ENCODE data around the gene AAMP. TPM values are rescaled to one million over a fixed set of nuclear protein-coding genes. Genes with fewer than 3 reads are reported as not detected.

The AAMP gene
- total RNA-seq, 1 donor, result 104 TPM

GRCh38 chr2:218301176-218301819 lies 31.4 kb upstream of the AAMP start:
- peak; percentile 95 for TF ChIP-seq CTCF (IDR thresholded peaks at IDR 0.05; ENCODE audit: insufficient read depth, low read depth, low read length)
- DNase-seq (ENCODE audit: low read depth), result peak; percentile 84

GRCh38 chr2:218300141-218300540 lies 30.2 kb upstream of the AAMP start:
- no peak for TF ChIP-seq CTCF (IDR thresholded peaks at IDR 0.05; ENCODE audit: insufficient read depth, low read depth, low read length)
- no peak for DNase-seq (ENCODE audit: low read depth)
- H3K4me3 ChIP-seq (ENCODE audit: low read depth, low read length), result no peak overlapping the region

More at GRCh38 chr2:218301176-218301819, 31.4 kb upstream of the AAMP start:
- no peak overlapping the region for H3K4me3 ChIP-seq (ENCODE audit: low read depth, low read length)

- no peak for TF ChIP-seq CTCF (IDR thresholded peaks at IDR 0.05; ENCODE audit: insufficient read depth, low read depth, low read length)
- no peak for DNase-seq (ENCODE audit: low read depth)
- no peak overlapping the region for H3K4me3 ChIP-seq (ENCODE audit: low read depth, low read length)
Measured at GRCh38 chr2:218298314-218298875, 28.5 kb upstream of the AAMP start.

- H3K4me3 ChIP-seq (ENCODE audit: low read depth, low read length), result no peak overlapping the region
- DNase-seq (ENCODE audit: low read depth), result no peak
- TF ChIP-seq CTCF (IDR thresholded peaks at IDR 0.05; ENCODE audit: insufficient read depth, low read depth, low read length), result peak; percentile 2
Measured at GRCh38 chr2:218296847-218297246, 26.9 kb upstream of the AAMP start.

GRCh38 chr2:218296200-218296599 lies 26.3 kb upstream of the AAMP start:
- H3K4me3 ChIP-seq (ENCODE audit: low read depth, low read length), result no peak overlapping the region

GRCh38 chr2:218295029-218295428 lies 25.1 kb upstream of the AAMP start:
- DNase-seq (ENCODE audit: low read depth), result peak; percentile 64
- TF ChIP-seq CTCF (IDR thresholded peaks at IDR 0.05; ENCODE audit: insufficient read depth, low read depth, low read length), result no peak
- H3K4me3 ChIP-seq (ENCODE audit: low read depth, low read length), result no peak overlapping the region

More at GRCh38 chr2:218296200-218296599, 26.3 kb upstream of the AAMP start:
- no peak for TF ChIP-seq CTCF (IDR thresholded peaks at IDR 0.05; ENCODE audit: insufficient read depth, low read depth, low read length)
- no peak for DNase-seq (ENCODE audit: low read depth)
